Astrocyte of the cerebellum (primary cell): ENCODE measurements around the gene HEG1.

Source experiments
- DNase-seq: peaks from one replicate; pipeline ENCODE4 v3.0.0-alpha.2; 2011; ENCODE audit warnings: low read depth
- H3K4me3 ChIP-seq: 2 replicates; pipeline ENCODE4 v1.5.1; 2011; ENCODE audit warnings: mild to moderate bottlenecking, low read depth, low read length, moderate library complexity
- in situ Hi-C: cut with HindIII; loops from 2 replicates; pipeline ENCODE4 v1.10.0; 2017; ENCODE audit warnings: low sequenced_read_pairs
- TF ChIP-seq, protein P1 (sequence below): IDR thresholded peaks from 2 replicates; pipeline ENCODE4 v1.5.1; 2012; ENCODE audit warnings: low read length, low read depth, moderate library complexity, mild to moderate bottlenecking; ENCODE audit errors: missing control alignments

Gene HEG1

GRCh38 chr3:125043599-125044151, 12.1 kb downstream of the HEG1 start:
- TF ChIP-seq, protein P1, sequence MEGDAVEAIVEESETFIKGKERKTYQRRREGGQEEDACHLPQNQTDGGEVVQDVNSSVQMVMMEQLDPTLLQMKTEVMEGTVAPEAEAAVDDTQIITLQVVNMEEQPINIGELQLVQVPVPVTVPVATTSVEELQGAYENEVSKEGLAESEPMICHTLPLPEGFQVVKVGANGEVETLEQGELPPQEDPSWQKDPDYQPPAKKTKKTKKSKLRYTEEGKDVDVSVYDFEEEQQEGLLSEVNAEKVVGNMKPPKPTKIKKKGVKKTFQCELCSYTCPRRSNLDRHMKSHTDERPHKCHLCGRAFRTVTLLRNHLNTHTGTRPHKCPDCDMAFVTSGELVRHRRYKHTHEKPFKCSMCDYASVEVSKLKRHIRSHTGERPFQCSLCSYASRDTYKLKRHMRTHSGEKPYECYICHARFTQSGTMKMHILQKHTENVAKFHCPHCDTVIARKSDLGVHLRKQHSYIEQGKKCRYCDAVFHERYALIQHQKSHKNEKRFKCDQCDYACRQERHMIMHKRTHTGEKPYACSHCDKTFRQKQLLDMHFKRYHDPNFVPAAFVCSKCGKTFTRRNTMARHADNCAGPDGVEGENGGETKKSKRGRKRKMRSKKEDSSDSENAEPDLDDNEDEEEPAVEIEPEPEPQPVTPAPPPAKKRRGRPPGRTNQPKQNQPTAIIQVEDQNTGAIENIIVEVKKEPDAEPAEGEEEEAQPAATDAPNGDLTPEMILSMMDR = no peak
- in situ Hi-C loops = no loop called here
- no peak overlapping the region for H3K4me3 ChIP-seq
- no peak for DNase-seq

- in situ Hi-C loops = no loop called here
- no peak for DNase-seq
- TF ChIP-seq, protein P1 = no peak
- H3K4me3 ChIP-seq = no peak overlapping the region
These were observed 12.9 kb downstream of the HEG1 start for GRCh38 chr3:125042725-125043406.

DNA sequence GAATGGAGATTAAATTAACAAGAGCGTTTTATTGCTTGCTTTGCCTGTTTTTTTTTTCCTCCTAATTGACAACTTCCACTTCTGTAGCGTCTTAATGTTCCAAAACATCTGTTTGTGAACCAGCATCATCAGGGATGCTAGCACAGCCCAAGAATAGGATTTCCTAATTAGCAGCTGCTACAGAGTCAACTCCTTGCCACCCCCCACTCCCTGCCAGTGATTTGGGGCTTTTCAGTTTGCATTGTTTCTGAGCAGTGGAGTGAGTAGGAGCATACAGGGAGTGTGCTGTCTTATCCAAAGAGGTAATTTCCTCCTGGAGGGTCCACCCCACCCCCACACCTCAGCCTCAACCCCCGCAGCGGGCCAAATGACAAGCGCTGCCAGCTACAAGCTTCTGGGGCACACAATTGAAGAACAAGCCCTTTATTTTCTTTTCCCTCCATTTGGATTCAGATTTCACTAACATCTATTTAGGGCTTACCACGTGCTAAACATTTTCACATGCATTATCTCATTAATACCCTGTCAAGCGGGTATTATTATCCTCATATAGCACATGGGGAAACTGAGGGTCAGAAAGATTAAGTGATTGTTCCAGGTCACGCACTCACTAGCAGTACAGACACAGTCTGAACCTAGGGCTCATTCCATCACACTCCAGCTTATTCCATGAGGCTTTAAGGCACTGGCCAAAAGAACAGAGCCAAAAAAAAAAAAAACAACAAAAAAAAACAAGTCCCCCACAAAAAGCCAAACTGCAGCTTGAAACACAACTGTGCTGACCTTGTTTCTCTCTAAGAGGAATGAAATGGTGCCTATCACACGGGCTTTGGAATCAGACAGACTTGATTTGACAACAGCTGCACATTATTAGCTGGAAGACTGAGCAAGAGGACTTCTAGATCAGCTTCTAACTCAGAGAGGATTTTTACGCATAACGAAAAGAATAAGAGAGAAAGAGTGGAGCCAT, 16.4 kb downstream of the HEG1 start:
- TF ChIP-seq, protein P1 = no peak

DNA sequence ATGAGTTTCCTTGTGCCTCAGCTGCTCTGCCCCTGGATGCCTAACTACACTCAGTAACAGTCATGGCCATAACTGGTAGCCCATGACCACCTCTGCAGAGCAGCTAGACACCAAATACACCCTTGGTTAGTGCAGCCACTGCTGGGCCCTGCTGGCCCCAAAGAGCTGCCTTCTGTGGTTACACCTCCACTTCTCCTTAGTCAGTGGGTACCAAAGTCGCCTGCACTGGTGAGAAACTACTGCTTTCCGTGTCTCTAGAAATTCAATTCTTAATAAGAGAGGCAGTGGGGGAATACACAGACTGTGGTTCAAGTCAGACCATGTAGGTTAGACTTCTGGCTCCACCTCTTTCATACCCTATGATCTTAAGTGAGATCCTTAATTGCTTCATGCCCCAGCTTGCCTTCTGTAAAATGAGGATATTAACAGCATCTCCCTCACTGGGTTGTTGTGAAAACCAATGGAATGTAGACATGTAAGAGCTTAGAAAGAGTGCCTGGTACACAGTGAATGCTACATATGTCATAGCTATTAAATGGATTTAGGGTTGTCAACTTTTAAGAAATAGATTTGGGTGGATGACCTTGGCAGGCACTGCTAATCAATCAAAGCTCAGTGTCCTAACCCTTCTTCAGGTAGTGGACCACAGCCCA, 18.2 kb downstream of the HEG1 start:
- no peak for DNase-seq
- TF ChIP-seq, protein P1 = no peak
- in situ Hi-C loops = no loop called here
- no peak overlapping the region for H3K4me3 ChIP-seq

More for the DNA sequence above, 16.4 kb downstream of the HEG1 start:
- in situ Hi-C loops = no loop called here
- no peak overlapping the region for H3K4me3 ChIP-seq
- no peak for DNase-seq

- TF ChIP-seq, protein P1 = no peak
- no peak for DNase-seq
- in situ Hi-C loops = no loop called here
- H3K4me3 ChIP-seq = no peak overlapping the region
These were observed 20.6 kb downstream of the HEG1 start for GRCh38 chr3:125035217-125035616.

GRCh38 chr3:125033616-125034015, 22.2 kb downstream of the HEG1 start:
- in situ Hi-C loops = no loop called here
- H3K4me3 ChIP-seq = no peak overlapping the region
- TF ChIP-seq, protein P1 = no peak
- no peak for DNase-seq
